Suprapubic skin (tissue), 4 donors: ENCODE data around the gene ZSCAN18. TPM values are rescaled to one million over a fixed set of nuclear protein-coding genes. Genes with fewer than 3 reads are reported as not detected.

Experiments
- DNase-seq, 2 donors: peaks; one replicate each; pipeline ENCODE4 v3.0.0-alpha.2; 2019; ENCODE audit warnings: low spot score in 2 of 2
- H3K27ac ChIP-seq: fragments of 200-600 bp; sonication (generic); one replicate; pipeline ENCODE4 v1.5.1; 2019
- H3K27me3 ChIP-seq: fragments of 200-600 bp; sonication (generic); one replicate; pipeline ENCODE4 v1.5.1; 2019
- H3K36me3 ChIP-seq: fragments of 200-600 bp; sonication (generic); one replicate; pipeline ENCODE4 v1.5.1; 2019
- H3K4me1 ChIP-seq: fragments of 200-600 bp; sonication (generic); one replicate; pipeline ENCODE4 v1.5.1; 2019
- H3K4me3 ChIP-seq: fragments of 200-600 bp; sonication (generic); one replicate; pipeline ENCODE4 v1.5.1; 2019; ENCODE audit warnings: mild to moderate bottlenecking
- H3K9me3 ChIP-seq: fragments of 200-600 bp; sonication (generic); one replicate; pipeline ENCODE4 v1.5.1; 2019
- EP300 ChIP-seq: sonication (generic); formaldehyde crosslinking; IDR thresholded peaks from one replicate; pipeline ENCODE4 v1.6.1; 2017; ENCODE audit warnings: antibody characterized with exemption
- POLR2A ChIP-seq, 2 donors: fragments of 450-650 bp; IDR thresholded peaks; one replicate each; pipeline ENCODE4 v1.6.1; 2017; ENCODE audit warnings: antibody characterized with exemption in 2 of 2, mild to moderate bottlenecking in 2 of 2, moderate library complexity in 2 of 2
- POLR2AphosphoS5 ChIP-seq, 3 donors: sonication (generic); formaldehyde crosslinking; IDR thresholded peaks; one replicate each; pipeline ENCODE4 v1.6.1; 2017; ENCODE audit warnings: antibody characterized with exemption in 3 of 3
- WGBS: methylation state at CpG from one replicate; pipeline ENCODE4 v1.1.5; 2018; 5-methylcytosine and 5-hydroxymethylcytosine counted together
- total RNA-seq, 4 donors: library from RNA; depleted of rRNA; stranded (reverse); fragments of >200 nt; gene quantifications; one replicate each; pipeline ENCODE4 v1.1.0, GENCODE V29; 2016
- TF ChIP-seq, protein P1 (sequence below), 2 donors: fragments of 200-600 bp in 1 of 2; fragments of 450-650 bp in 1 of 2; sonication (generic) in 1 of 2; IDR thresholded peaks; one replicate each; pipeline ENCODE4 v1.5.1; 2016 to 2019; ENCODE audit warnings: antibody characterized with exemption in 2 of 2, mild to moderate bottlenecking in 1 of 2, moderate library complexity in 1 of 2

The ZSCAN18 gene
- total RNA-seq, 4 donors from 2014 or later, result 33.0 to 52.8 (median 48.9) TPM

DNA sequence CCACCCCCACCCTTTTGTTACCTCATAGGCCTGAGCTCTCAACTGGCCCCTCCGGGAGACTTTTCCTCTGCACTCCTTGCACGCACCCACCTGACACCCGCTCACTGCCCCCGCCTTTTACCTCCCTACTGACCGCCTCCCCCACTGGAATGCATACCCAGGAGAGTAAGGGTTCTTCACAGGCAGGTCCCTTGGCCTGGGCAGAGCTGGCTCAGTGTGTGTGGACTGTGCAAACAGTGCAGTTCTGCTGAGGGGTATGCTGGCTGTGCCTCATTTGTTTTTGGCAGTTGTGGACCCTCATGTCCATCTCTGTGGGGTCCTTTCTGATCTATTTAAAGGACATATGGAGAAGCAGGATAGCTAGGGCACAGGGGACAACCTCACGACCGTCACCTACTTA, 5.0 kb downstream of the ZSCAN18 start:
- DNase-seq, result no peak
- no peak for TF ChIP-seq POLR2A (IDR thresholded peaks at IDR 0.05)
- no peak for TF ChIP-seq EP300
- TF ChIP-seq POLR2AphosphoS5 (IDR thresholded peaks at IDR 0.05), result no peak
- TF ChIP-seq, protein P1, sequence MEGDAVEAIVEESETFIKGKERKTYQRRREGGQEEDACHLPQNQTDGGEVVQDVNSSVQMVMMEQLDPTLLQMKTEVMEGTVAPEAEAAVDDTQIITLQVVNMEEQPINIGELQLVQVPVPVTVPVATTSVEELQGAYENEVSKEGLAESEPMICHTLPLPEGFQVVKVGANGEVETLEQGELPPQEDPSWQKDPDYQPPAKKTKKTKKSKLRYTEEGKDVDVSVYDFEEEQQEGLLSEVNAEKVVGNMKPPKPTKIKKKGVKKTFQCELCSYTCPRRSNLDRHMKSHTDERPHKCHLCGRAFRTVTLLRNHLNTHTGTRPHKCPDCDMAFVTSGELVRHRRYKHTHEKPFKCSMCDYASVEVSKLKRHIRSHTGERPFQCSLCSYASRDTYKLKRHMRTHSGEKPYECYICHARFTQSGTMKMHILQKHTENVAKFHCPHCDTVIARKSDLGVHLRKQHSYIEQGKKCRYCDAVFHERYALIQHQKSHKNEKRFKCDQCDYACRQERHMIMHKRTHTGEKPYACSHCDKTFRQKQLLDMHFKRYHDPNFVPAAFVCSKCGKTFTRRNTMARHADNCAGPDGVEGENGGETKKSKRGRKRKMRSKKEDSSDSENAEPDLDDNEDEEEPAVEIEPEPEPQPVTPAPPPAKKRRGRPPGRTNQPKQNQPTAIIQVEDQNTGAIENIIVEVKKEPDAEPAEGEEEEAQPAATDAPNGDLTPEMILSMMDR (IDR thresholded peaks at IDR 0.05), result no peak
- Histone ChIP-seq H3K4me1 (peaks cover 9% of the 10 kb centered on the region), H3K27ac (no peak overlapping the region), H3K4me3 (no peak overlapping the region), H3K27me3 (no peaks in the 10 kb centered on the region), H3K36me3 (peaks cover 14% of the 10 kb centered on the region), H3K9me3 (peaks cover 26% of the 10 kb centered on the region)
- WGBS, result 99% methylated on average over 7 of the region's 7 CpGs

DNA sequence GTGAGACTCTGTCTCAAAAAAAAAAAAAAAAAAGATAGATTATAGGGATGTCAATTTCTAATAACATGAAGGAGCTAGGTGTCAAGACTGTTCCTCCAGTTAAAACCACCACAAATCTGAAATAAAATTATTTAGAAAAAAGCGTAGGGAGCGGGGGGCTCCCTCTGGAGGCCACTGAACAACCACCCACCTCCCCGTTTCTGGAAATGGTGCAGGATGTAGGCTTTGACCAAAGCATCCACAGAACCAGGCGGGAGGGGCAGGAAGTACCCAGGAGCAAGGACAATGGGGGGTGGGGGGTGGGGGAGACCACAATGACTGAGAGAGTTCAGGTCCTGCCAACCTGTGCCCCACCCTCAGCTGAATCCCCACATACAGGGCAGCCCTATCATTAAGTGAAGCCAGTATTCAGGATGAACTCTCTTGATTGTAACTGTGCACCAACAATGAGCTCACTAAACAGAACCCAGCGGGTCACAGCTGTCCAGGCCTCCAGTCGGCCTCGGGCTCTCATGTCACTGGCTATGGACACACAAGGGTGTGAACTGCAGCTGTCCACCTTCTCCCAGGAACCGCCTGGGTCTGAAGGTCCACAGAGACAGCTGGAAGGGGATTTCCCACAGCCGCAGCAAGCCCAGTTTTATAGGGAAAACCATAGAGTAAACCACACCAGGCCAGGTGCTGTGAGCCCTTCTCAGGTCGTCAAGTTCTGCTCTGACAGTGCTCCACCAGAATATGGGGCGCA, 6.6 kb downstream of the ZSCAN18 start:
- WGBS, result 80% methylated on average over 9 of the region's 11 CpGs
- Histone ChIP-seq H3K9me3 (peaks cover 28% of the 10 kb centered on the region), H3K4me1 (no peaks in the 10 kb centered on the region), H3K4me3 (no peak overlapping the region), H3K27ac (no peak overlapping the region), H3K27me3 (no peaks in the 10 kb centered on the region), H3K36me3 (peaks cover 28% of the 10 kb centered on the region)
- TF ChIP-seq EP300 (no peak), POLR2A (IDR thresholded peaks at IDR 0.05) (no peak)
- TF ChIP-seq, protein P1 (IDR thresholded peaks at IDR 0.05), result no peak
- DNase-seq, result no peak

DNA sequence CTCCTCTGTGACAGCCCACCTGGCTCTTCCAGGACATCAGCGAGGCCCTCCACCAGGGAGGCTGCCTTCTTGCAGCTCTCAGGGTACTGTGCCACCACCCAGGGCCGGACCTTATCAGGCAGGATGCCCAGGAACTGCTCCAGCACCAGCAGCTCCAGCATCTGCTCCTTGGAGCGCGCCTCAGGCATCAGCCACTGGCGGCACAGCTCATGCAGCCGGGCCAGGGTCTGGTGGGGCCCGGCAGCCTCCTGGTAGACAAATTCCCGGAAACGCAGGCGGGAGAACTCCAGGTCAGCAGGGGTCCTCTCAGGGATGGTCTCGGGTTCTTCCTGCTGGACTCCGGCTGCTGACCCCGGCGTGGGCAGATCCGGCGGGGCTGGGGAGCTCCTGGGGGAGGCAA, 8.2 kb downstream of the ZSCAN18 start:
- WGBS, result 98% methylated on average over 6 of the region's 16 CpGs

DNA sequence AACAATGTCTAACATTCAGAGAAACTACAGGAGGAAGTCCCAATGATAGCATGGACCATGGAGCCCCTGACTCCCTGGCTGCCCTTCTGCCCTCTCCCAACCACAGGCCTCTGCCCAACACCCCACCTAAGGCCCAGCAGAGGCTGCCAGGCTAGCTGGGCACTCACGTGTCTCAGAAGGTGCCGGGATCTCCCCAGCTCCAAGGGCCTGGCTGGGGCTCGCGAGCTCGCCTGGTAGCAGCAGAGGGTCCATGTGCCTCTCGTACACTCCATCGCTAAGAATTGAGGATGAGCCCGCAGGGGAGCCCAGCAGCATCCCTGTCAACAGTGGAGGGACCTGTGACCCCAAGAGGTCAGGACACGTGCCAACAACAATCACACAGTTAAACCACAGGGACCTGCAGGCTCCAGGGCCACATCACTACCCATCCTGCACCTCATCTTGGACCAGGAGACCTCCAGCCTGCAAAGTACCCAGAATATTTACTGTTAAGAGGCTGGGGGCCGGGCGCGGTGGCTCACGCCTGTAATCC, 9.4 kb downstream of the ZSCAN18 start:
- Histone ChIP-seq H3K4me3 (no peak overlapping the region), H3K9me3 (peaks cover 52% of the 10 kb centered on the region), H3K4me1 (no peaks in the 10 kb centered on the region), H3K36me3 (peaks cover 53% of the 10 kb centered on the region), H3K27me3 (no peaks in the 10 kb centered on the region), H3K27ac (no peak overlapping the region)
- no peak for TF ChIP-seq POLR2A (IDR thresholded peaks at IDR 0.05)
- no peak for TF ChIP-seq EP300
- TF ChIP-seq, protein P1 (IDR thresholded peaks at IDR 0.05), result no peak
- no peak for TF ChIP-seq POLR2AphosphoS5 (IDR thresholded peaks at IDR 0.05)
- no peak for DNase-seq
- WGBS, result 99% methylated on average over 13 of the region's 13 CpGs

More for the DNA sequence above, 8.2 kb downstream of the ZSCAN18 start:
- no peak overlapping the region for H3K4me3 ChIP-seq
- TF ChIP-seq POLR2A (IDR thresholded peaks at IDR 0.05) (no peak), POLR2AphosphoS5 (IDR thresholded peaks at IDR 0.05) (no peak), EP300 (no peak)
- TF ChIP-seq, protein P1 (IDR thresholded peaks at IDR 0.05), result no peak
- no peak overlapping the region for H3K27ac ChIP-seq
- H3K36me3 ChIP-seq, result peaks cover 44% of the 10 kb centered on the region
- no peak for DNase-seq
- no peaks in the 10 kb centered on the region for H3K27me3 ChIP-seq
- H3K4me1 ChIP-seq, result no peaks in the 10 kb centered on the region
- peaks cover 44% of the 10 kb centered on the region for H3K9me3 ChIP-seq

DNA sequence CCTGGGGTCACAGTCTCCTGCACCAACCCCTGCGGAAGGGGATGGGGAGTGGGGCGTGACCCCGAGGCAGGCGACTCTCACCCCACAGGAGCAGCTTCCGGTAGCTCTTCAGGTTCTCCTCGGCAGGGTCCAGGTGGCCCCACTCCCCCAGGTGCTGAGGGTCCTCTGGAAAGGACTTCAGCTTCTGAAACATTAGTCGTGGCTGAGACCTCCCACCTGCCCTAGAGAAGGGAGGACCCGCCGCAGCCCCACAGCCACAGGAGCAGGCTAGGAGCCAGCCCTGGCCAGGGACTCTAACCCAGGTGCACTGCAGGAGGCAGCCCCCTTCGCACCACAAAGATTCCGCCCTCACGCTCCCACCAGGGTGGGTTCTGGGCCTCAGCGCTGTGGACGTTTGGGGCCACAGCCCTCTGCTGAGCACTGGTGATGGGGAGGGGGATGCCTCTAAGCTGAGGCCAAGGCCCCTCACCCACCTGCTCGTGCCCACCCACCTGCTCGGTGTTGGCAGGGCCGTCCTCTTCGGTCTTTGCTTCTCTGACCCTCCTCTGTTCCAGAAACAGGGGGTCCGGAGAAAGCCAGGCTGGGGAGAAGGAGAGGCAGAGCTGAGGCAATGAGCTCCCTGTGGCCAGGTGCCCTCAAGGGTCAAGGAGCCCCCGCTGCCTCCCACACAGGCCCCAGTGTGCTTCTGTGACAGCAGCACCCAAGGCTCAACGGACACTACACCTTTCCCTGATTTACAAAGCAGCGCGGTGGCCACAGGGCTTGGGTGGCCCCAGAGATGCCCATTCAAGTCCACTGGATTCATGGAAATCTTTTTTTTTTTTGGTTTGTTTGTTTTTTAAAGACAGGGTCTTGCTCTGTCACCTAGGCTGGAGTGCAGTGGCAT, 11.0 kb downstream of the ZSCAN18 start:
- no peak overlapping the region for H3K4me3 ChIP-seq
- peaks cover 53% of the 10 kb centered on the region for H3K36me3 ChIP-seq
- TF ChIP-seq POLR2A (IDR thresholded peaks at IDR 0.05), result no peak
- TF ChIP-seq, protein P1 (IDR thresholded peaks at IDR 0.05), result no peak
- TF ChIP-seq EP300, result no peak
- no peak for TF ChIP-seq POLR2AphosphoS5 (IDR thresholded peaks at IDR 0.05)
- WGBS, result 92% methylated on average over 23 of the region's 23 CpGs
- H3K27ac ChIP-seq, result no peak overlapping the region
- no peak for DNase-seq
- H3K27me3 ChIP-seq, result no peaks in the 10 kb centered on the region
- H3K9me3 ChIP-seq, result peaks cover 57% of the 10 kb centered on the region
- no peaks in the 10 kb centered on the region for H3K4me1 ChIP-seq
